GM19467 (cell line): ENCODE data around the gene VMO1.

Experiments
- ATAC-seq: cut with Tn5 transposase; IDR thresholded peaks from one replicate; pipeline ENCODE4 v1.9.1; 2021; ENCODE audit warnings: mild to moderate bottlenecking, moderate library complexity; ENCODE audit not compliant: unreplicated experiment

VMO1 gene

GRCh38 chr17:4800462-4801196, 14.5 kb upstream of the VMO1 start:
- no peak for ATAC-seq

GRCh38 chr17:4796552-4796920, 10.4 kb upstream of the VMO1 start:
- no peak for ATAC-seq

- no peak for ATAC-seq
Observed at GRCh38 chr17:4795168-4795567, 9.0 kb upstream of the VMO1 start.

GRCh38 chr17:4790705-4791088, 4.5 kb upstream of the VMO1 start:
- no peak for ATAC-seq

- peak; percentile 79 for ATAC-seq
Observed at GRCh38 chr17:4789951-4790704, 4.0 kb upstream of the VMO1 start.

- ATAC-seq = no peak
Observed at GRCh38 chr17:4789701-4789950, 3.5 kb upstream of the VMO1 start.

- ATAC-seq = peak; percentile 7
Observed at GRCh38 chr17:4788807-4789700, 2.9 kb upstream of the VMO1 start, which contains the start of gene GLTPD2. TSS of gene GLTPD2 (plus strand) at chr17:4788964. CDS start at chr17:4789012, 48 bp downstream.

GRCh38 chr17:4788159-4788806, 2.1 kb upstream of the VMO1 start:
- no peak for ATAC-seq

- ATAC-seq = no peak
Observed at GRCh38 chr17:4786516-4786915, 352 bp upstream of the VMO1 start.

GRCh38 chr17:4785311-4786105, 656 bp downstream of the VMO1 start:
- ATAC-seq = no peak

GRCh38 chr17:4782652-4783051, 3.5 kb downstream of the VMO1 start:
- no peak for ATAC-seq

GRCh38 chr17:4780325-4780955, 5.7 kb downstream of the VMO1 start:
- ATAC-seq = no peak

- no peak for ATAC-seq
Observed at GRCh38 chr17:4777969-4778760, 8.0 kb downstream of the VMO1 start.

GRCh38 chr17:4772235-4772613, 13.9 kb downstream of the VMO1 start:
- no peak for ATAC-seq

- no peak for ATAC-seq
Observed at GRCh38 chr17:4771519-4772234, 14.5 kb downstream of the VMO1 start, which contains the start of gene TM4SF5. TSS of gene TM4SF5 (plus strand) at chr17:4771886. CDS start at chr17:4771923, 37 bp downstream.

- ATAC-seq = no peak
Observed at GRCh38 chr17:4769628-4770027, 16.5 kb downstream of the VMO1 start.

GRCh38 chr17:4768298-4768697, 17.9 kb downstream of the VMO1 start:
- ATAC-seq = no peak

- ATAC-seq = no peak
Observed at GRCh38 chr17:4766723-4767122, 19.4 kb downstream of the VMO1 start.
